Peyer's patch (tissue), 4 donors: ENCODE measurements around the gene KRTAP10-11. TPM values are rescaled to one million over a fixed set of nuclear protein-coding genes. Genes with fewer than 3 reads are reported as not detected.

Experiments
- DNase-seq, 3 donors: peaks; one replicate each; pipeline ENCODE4 v3.0.0-alpha.2; 2017 to 2019
- H3K27ac ChIP-seq, 4 donors: fragments of 200-600 bp; sonication (generic); one replicate each; pipeline ENCODE4 v1.5.1; 2016 to 2019
- H3K27me3 ChIP-seq, 2 donors: fragments of 200-600 bp; sonication (generic); one replicate each; pipeline ENCODE4 v1.5.1; 2019
- H3K36me3 ChIP-seq, 3 donors: fragments of 200-600 bp; sonication (generic); one replicate each; pipeline ENCODE4 v1.5.1; 2016 to 2019
- H3K4me1 ChIP-seq, 4 donors: fragments of 200-600 bp; sonication (generic); one replicate each; pipeline ENCODE4 v1.5.1; 2016 to 2019
- H3K4me3 ChIP-seq, 4 donors: fragments of 200-600 bp; sonication (generic); 1 replicate in 3 of 4; 2 replicates in 1 of 4; pipeline ENCODE4 v1.5.1; 2016 to 2019; ENCODE audit warnings: mild to moderate bottlenecking in 1 of 4
- H3K9me3 ChIP-seq, 4 donors: fragments of 200-600 bp; sonication (generic); one replicate each; pipeline ENCODE4 v1.5.1; 2016 to 2019; ENCODE audit warnings: mild to moderate bottlenecking in 1 of 4
- CTCF ChIP-seq, 6 experiments: fragments of 450-650 bp in 4 of 6; fragments of 200-600 bp in 2 of 6; sonication (generic) in 1 of 6; IDR thresholded peaks; one replicate each; pipeline ENCODE4 v1.5.1; 2017 to 2019; ENCODE audit warnings: antibody characterized with exemption in 6 of 6, mild to moderate bottlenecking in 3 of 6, moderate library complexity in 1 of 6
- POLR2A ChIP-seq, 2 donors: fragments of 450-650 bp; IDR thresholded peaks; one replicate each; pipeline ENCODE4 v1.5.1; 2017; ENCODE audit warnings: antibody characterized with exemption in 2 of 2, mild to moderate bottlenecking in 2 of 2, moderate library complexity in 2 of 2
- total RNA-seq, 4 donors: library from RNA; depleted of rRNA; stranded (reverse); fragments of >200 nt; gene quantifications; one replicate each; pipeline ENCODE4 v1.1.0, GENCODE V29; 2016

The KRTAP10-11 gene
- total RNA-seq, 4 donors from 2014 or later, result not detected

GRCh38 chr21:44618504-44618903 is 27.7 kb upstream of the KRTAP10-11 start:
- H3K4me1 ChIP-seq, result no peaks in the 10 kb centered on the region
- TF ChIP-seq CTCF (IDR thresholded peaks at IDR 0.05) (peak in 3 of 6 experiments; percentile 22 to 41 (median 31)), POLR2A (IDR thresholded peaks at IDR 0.05) (no peak)
- peak overlapping the region; percentile 5 to 65 (median 44) for H3K27ac ChIP-seq
- H3K36me3 ChIP-seq, result no peaks in the 10 kb centered on the region
- H3K9me3 ChIP-seq, result peaks cover 0 to 5% (median 2%) of the 10 kb centered on the region in 4 donors
- peak in 2 of 3 donors; percentile 45 to 56 for DNase-seq
- no peaks in the 10 kb centered on the region for H3K27me3 ChIP-seq
- no peak overlapping the region for H3K4me3 ChIP-seq

- Histone ChIP-seq H3K27ac (peak overlapping the region; percentile 5 to 65 (median 44)), H3K27me3 (no peaks in the 10 kb centered on the region), H3K4me3 (no peak overlapping the region), H3K4me1 (no peaks in the 10 kb centered on the region), H3K36me3 (no peaks in the 10 kb centered on the region), H3K9me3 (peaks cover 0 to 8% (median 2%) of the 10 kb centered on the region in 4 donors)
- TF ChIP-seq CTCF (IDR thresholded peaks at IDR 0.05), result no peak
- no peak for TF ChIP-seq POLR2A (IDR thresholded peaks at IDR 0.05)
- DNase-seq, result peak in 2 of 3 donors; percentile 52 to 71
Measured at GRCh38 chr21:44618909-44619308, 27.3 kb upstream of the KRTAP10-11 start.

GRCh38 chr21:44619886-44620285 is 26.3 kb upstream of the KRTAP10-11 start:
- no peak overlapping the region for H3K4me3 ChIP-seq
- no peaks in the 10 kb centered on the region for H3K27me3 ChIP-seq
- TF ChIP-seq POLR2A (IDR thresholded peaks at IDR 0.05) (no peak), CTCF (IDR thresholded peaks at IDR 0.05) (no peak)
- no peak overlapping the region for H3K27ac ChIP-seq
- no peaks in the 10 kb centered on the region for H3K4me1 ChIP-seq
- H3K9me3 ChIP-seq, result peaks cover 0 to 8% (median 2%) of the 10 kb centered on the region in 4 donors
- no peak for DNase-seq
- no peaks in the 10 kb centered on the region for H3K36me3 ChIP-seq

GRCh38 chr21:44623575-44623974 is 22.6 kb upstream of the KRTAP10-11 start:
- H3K4me1 ChIP-seq, result no peaks in the 10 kb centered on the region
- no peaks in the 10 kb centered on the region for H3K27me3 ChIP-seq
- no peaks in the 10 kb centered on the region for H3K36me3 ChIP-seq
- H3K27ac ChIP-seq, result no peak overlapping the region
- H3K9me3 ChIP-seq, result peaks cover 0 to 8% (median 2%) of the 10 kb centered on the region in 4 donors
- DNase-seq, result no peak
- TF ChIP-seq CTCF (IDR thresholded peaks at IDR 0.05) (no peak), POLR2A (IDR thresholded peaks at IDR 0.05) (no peak)
- no peak overlapping the region for H3K4me3 ChIP-seq

- H3K27ac ChIP-seq, result no peak overlapping the region
- DNase-seq, result no peak
- H3K9me3 ChIP-seq, result peaks cover 0 to 13% (median 4%) of the 10 kb centered on the region in 4 donors
- H3K27me3 ChIP-seq, result no peaks in the 10 kb centered on the region
- no peak overlapping the region for H3K4me3 ChIP-seq
- H3K36me3 ChIP-seq, result no peaks in the 10 kb centered on the region
- TF ChIP-seq CTCF (IDR thresholded peaks at IDR 0.05) (no peak), POLR2A (IDR thresholded peaks at IDR 0.05) (no peak)
- H3K4me1 ChIP-seq, result no peaks in the 10 kb centered on the region
Measured at GRCh38 chr21:44625756-44626155, 20.5 kb upstream of the KRTAP10-11 start.

- Histone ChIP-seq H3K27ac (no peak overlapping the region), H3K4me1 (no peaks in the 10 kb centered on the region), H3K9me3 (peaks cover 0 to 13% (median 3%) of the 10 kb centered on the region in 4 donors), H3K36me3 (no peaks in the 10 kb centered on the region), H3K4me3 (no peak overlapping the region), H3K27me3 (no peaks in the 10 kb centered on the region)
- DNase-seq, result peak in 1 of 3 donors; percentile 39
- TF ChIP-seq CTCF (IDR thresholded peaks at IDR 0.05), result no peak
- TF ChIP-seq POLR2A (IDR thresholded peaks at IDR 0.05), result no peak
Measured at GRCh38 chr21:44626262-44626661, 20.0 kb upstream of the KRTAP10-11 start.
